HepG2 (cell line): Measurements from ENCODE around the gene QSOX1. TPM values are rescaled to one million over a fixed set of nuclear protein-coding genes. Genes with fewer than 3 reads are reported as not detected.

ENCODE experiments used
- ATAC-seq: fragments of 200-7000 bp; cut with Tn5 transposase; 3 replicates; pipeline ENCODE4 v1.9.1; 2020; ENCODE audit warnings: mild to moderate bottlenecking, moderate library complexity
- BruUV-seq: library from RNA; stranded (reverse); fragments of 400-500 nt; replicated peaks from 2 replicates; lab custom pipeline; 2021; lab: Mats Ljungman, UMichigan
- CTCF ChIA-PET: fragments of 300-600 bp; formaldehyde crosslinking; extraction: SDS; loops from one replicate; lab custom pipeline; 2021; ENCODE audit warnings: low total read pairs, inconsistent platforms, low intra/inter-chr PET ratio; lab: Yijun Ruan, JAX
- POLR2A ChIA-PET: fragments of 350-600 bp; sonication (Branson Sonifier 250); formaldehyde crosslinking; loops from one replicate; lab custom pipeline; 2020; ENCODE audit warnings: antibody characterized with exemption, inconsistent platforms; lab: Yijun Ruan, JAX
- DNase-seq: peaks from one replicate; pipeline ENCODE4 v3.0.0-alpha.2; 2015; ENCODE audit warnings: low spot score
- FAIRE-seq: peaks from 3 replicates; lab custom pipeline; 2011; peaks lifted over from hg19 to GRCh38; lab: Jason Lieb, UNC
- H2AFZ ChIP-seq: one replicate; pipeline ENCODE4 v1.6.1; 2011; ENCODE audit warnings: low read length, inconsistent platforms
- H3K27ac ChIP-seq: fragments of 300-600 bp; 3 replicates; pipeline ENCODE4 v1.8.0; 2011; ENCODE audit warnings: mixed run types, mild to moderate bottlenecking, mixed read lengths, low read length, inconsistent platforms; ENCODE audit not compliant: insufficient read depth; ENCODE audit errors: extremely low read length
- H3K27me3 ChIP-seq, 2 experiments: fragments of 200-600 bp in 1 of 2; 2 replicates in 1 of 2; 3 replicates in 1 of 2; pipeline versions ENCODE4 v1.6.0 to v1.8.0; 2011; ENCODE audit warnings: low read length in 2 of 2, mild to moderate bottlenecking in 2 of 2, moderate library complexity in 2 of 2, inconsistent platforms in 1 of 2; ENCODE audit not compliant: insufficient read depth in 2 of 2, control insufficient read depth in 1 of 2
- H3K36me3 ChIP-seq, 2 experiments: fragments of 200-600 bp in 1 of 2; replicated peaks in 1 of 2; 2 replicates in 1 of 2; 3 replicates in 1 of 2; pipeline versions ENCODE4 v1.5.1 to v1.8.0; 2011; ENCODE audit warnings: low read length in 2 of 2, inconsistent platforms in 1 of 2; ENCODE audit not compliant: insufficient read depth in 2 of 2, control insufficient read depth in 1 of 2
- H3K4me1 ChIP-seq: 2 replicates; pipeline ENCODE4 v1.5.1; 2012; ENCODE audit warnings: low read length, inconsistent platforms; ENCODE audit not compliant: insufficient read depth
- H3K4me2 ChIP-seq: 2 replicates; pipeline ENCODE4 v1.6.0; 2011; ENCODE audit warnings: low read depth, low read length, inconsistent platforms
- H3K4me3 ChIP-seq, 3 experiments: fragments of 200-600 bp in 1 of 3; sonication (generic), shearing (Covaris generic) in 1 of 3; replicated peaks in 1 of 3; 2 replicates each; pipeline ENCODE4 v1.5.1; 2011 to 2016; ENCODE audit warnings: low read length in 3 of 3, inconsistent platforms in 2 of 3, low read depth in 2 of 3, mild to moderate bottlenecking in 2 of 3, control low read depth in 1 of 3, mixed read lengths in 1 of 3; ENCODE audit not compliant: insufficient read depth in 1 of 3
- H3K79me2 ChIP-seq: one replicate; pipeline ENCODE4 v1.6.1; 2011; ENCODE audit warnings: low read length, inconsistent platforms; ENCODE audit not compliant: insufficient read depth
- H3K9ac ChIP-seq: 2 replicates; pipeline ENCODE4 v1.6.0; 2011; ENCODE audit warnings: mild to moderate bottlenecking, low read depth, low read length, inconsistent platforms; ENCODE audit not compliant: insufficient read depth
- H3K9me3 ChIP-seq: 2 replicates; pipeline ENCODE4 v1.5.1; 2012; ENCODE audit warnings: mild to moderate bottlenecking, low read length
- H4K20me1 ChIP-seq: 2 replicates; pipeline ENCODE4 v1.6.0; 2011; ENCODE audit warnings: inconsistent platforms, mild to moderate bottlenecking, low read length, moderate library complexity; ENCODE audit not compliant: insufficient read depth
- AKAP8 ChIP-seq: sonication (generic); formaldehyde crosslinking; IDR thresholded peaks from 2 replicates; pipeline ENCODE4 v1.5.1; 2020; ENCODE audit warnings: mild to moderate bottlenecking, missing genetic modification reagents
- ATF1 ChIP-seq: IDR thresholded peaks from 2 replicates; pipeline ENCODE4 v1.6.1; 2016; ENCODE audit warnings: mild to moderate bottlenecking, control low read depth
- KLF11 ChIP-seq: IDR thresholded peaks from 2 replicates; pipeline ENCODE4 v1.6.1; 2016; ENCODE audit warnings: missing compliant biosample characterization
- ONECUT2 ChIP-seq: sonication (generic); formaldehyde crosslinking; IDR thresholded peaks from 2 replicates; pipeline ENCODE4 v1.4.0; 2020; ENCODE audit warnings: missing genetic modification reagents
- SETDB1 ChIP-seq: sonication (generic); formaldehyde crosslinking; IDR thresholded peaks from 2 replicates; pipeline ENCODE4 v1.5.1; 2020; ENCODE audit warnings: missing genetic modification reagents, mild to moderate bottlenecking, borderline replicate concordance
- TOPORS ChIP-seq: sonication (generic); formaldehyde crosslinking; IDR thresholded peaks from 2 replicates; pipeline ENCODE4 v1.8.0; 2023; ENCODE audit warnings: mild to moderate bottlenecking, missing genetic modification reagents
- ZBTB8A ChIP-seq: sonication (generic); formaldehyde crosslinking; IDR thresholded peaks from 2 replicates; pipeline ENCODE4 v1.4.0; 2020; ENCODE audit warnings: mild to moderate bottlenecking, low read depth, missing genetic modification reagents, borderline replicate concordance
- ZNF766 ChIP-seq: sonication (generic); formaldehyde crosslinking; IDR thresholded peaks from 2 replicates; pipeline ENCODE4 v1.5.0; 2020; ENCODE audit warnings: missing genetic modification reagents, borderline replicate concordance
- ZNF775 ChIP-seq: sonication (generic); formaldehyde crosslinking; IDR thresholded peaks from 2 replicates; pipeline ENCODE4 v1.4.0; 2020; ENCODE audit warnings: missing genetic modification reagents, mild to moderate bottlenecking, moderate library complexity, borderline replicate concordance
- ZNF839 ChIP-seq: sonication (generic); formaldehyde crosslinking; IDR thresholded peaks from 2 replicates; pipeline ENCODE4 v1.4.0; 2020; ENCODE audit warnings: missing genetic modification reagents, mild to moderate bottlenecking, borderline replicate concordance
- ZSCAN25 ChIP-seq: sonication (generic); formaldehyde crosslinking; IDR thresholded peaks from 2 replicates; pipeline ENCODE4 v1.8.0; 2022; ENCODE audit warnings: mild to moderate bottlenecking, missing genetic modification reagents
- WGBS: methylation state at CpG from one replicate; pipeline ENCODE4 v1.1.6; 2017; ENCODE audit warnings: low lambda C conversion rate; 5-methylcytosine and 5-hydroxymethylcytosine counted together
- in situ Hi-C: cut with HindIII; loops from 2 replicates; pipeline ENCODE4 v1.10.0; 2017; ENCODE audit warnings: low pct_unique_long_range_greater_than_20kb; ENCODE audit not compliant: extremely low pct_ligation_motif_present
- intact Hi-C: fragments of 100-400 bp; cut with micrococcal nuclease; formaldehyde crosslinking; loops from one replicate; pipeline ENCODE4 v1.10.0; 2022; ENCODE audit not compliant: unreplicated experiment
- polyA plus RNA-seq, 8 experiments: library from polyadenylated mRNA; depleted of rRNA in 3 of 8; stranded (reverse) in 7 of 8; unstranded in 1 of 8; fragments of >200 nt; fragmentation: Illumina TruSeq in 4 of 8; extraction: Trizol in 4 of 8; gene quantifications; 2 replicates each; pipeline versions ENCODE4 v1.2.1 to v1.2.3, GENCODE V29; 2011 to 2016; ENCODE audit warnings: low read depth in 4 of 8, missing spikeins in 1 of 8, mixed read lengths in 1 of 8; ENCODE audit not compliant: insufficient read depth in 1 of 8
- total RNA-seq, 5 experiments: library from RNA; depleted of rRNA; stranded (reverse); fragments of >200 nt; fragmentation: Illumina TruSeq; extraction: Trizol; gene quantifications; 2 replicates each; pipeline ENCODE4 v1.2.3, GENCODE V29; 2016; ENCODE audit warnings: low read depth in 1 of 5
- TF ChIP-seq, protein P1 (sequence below): sonication (generic); formaldehyde crosslinking; IDR thresholded peaks from 2 replicates; pipeline ENCODE4 v1.9.0; 2021; ENCODE audit warnings: missing genetic modification reagents, borderline replicate concordance
- TF ChIP-seq, protein P2 (sequence below), 2 experiments: sonication (generic) in 1 of 2; formaldehyde crosslinking in 1 of 2; IDR thresholded peaks; 2 replicates each; pipeline versions ENCODE4 v1.6.1 to v1.9.0; 2014 to 2022; ENCODE audit warnings: antibody characterized with exemption in 1 of 2, borderline replicate concordance in 1 of 2, inconsistent platforms in 1 of 2, low read depth in 1 of 2, missing genetic modification reagents in 1 of 2
- TF ChIP-seq, protein P3 (sequence below): sonication (generic); formaldehyde crosslinking; IDR thresholded peaks from 2 replicates; pipeline ENCODE4 v1.4.0; 2020; ENCODE audit warnings: missing genetic modification reagents

QSOX1 gene
- total and polyA plus RNA-seq, 2 of the 13 experiments (the other 11 are each of a cell fraction or from before 2014, with no cell fraction given): 6.8 to 40.2 TPM

DNA sequence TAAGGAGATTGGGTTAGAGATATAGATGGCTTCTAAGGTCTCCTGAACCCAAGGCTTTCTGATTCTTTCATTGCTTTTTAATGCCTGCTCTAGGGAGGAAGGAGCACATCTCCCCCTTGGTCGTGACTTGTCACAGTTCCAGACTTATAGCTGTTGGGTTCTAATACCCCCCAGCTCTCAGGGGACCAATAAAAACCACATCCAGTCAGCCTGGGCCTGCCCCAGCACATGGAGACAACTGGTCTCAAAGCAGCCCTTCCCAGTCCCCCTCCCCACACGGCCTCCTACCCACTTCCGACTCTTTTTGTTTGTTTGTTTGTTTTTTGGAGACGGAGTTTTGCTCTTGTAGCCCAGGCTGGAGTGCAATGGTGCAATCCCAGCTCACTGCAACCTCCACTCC is 23.3 kb downstream of the QSOX1 start:
- FAIRE-seq (no peak), ATAC-seq (no peak), DNase-seq (no peak)
- H3K9ac ChIP-seq: no peak overlapping the region
- no peaks in the 10 kb centered on the region for H3K4me1 ChIP-seq
- H3K27ac ChIP-seq: no peak overlapping the region
- no peaks in the 10 kb centered on the region for H3K27me3 ChIP-seq
- WGBS: 62% methylated on average over 4 of the region's 4 CpGs
- no peaks in the 10 kb centered on the region for H3K9me3 ChIP-seq
- POLR2A ChIA-PET: no interaction called here
- H2AFZ ChIP-seq: no peak overlapping the region
- no TSS peak for BruUV-seq
- H3K4me2 ChIP-seq: no peak overlapping the region
- no peaks in the 10 kb centered on the region for H3K79me2 ChIP-seq
- CTCF ChIA-PET: interaction anchor here (2.0 kb wide), 1 partner anchor 472 kb away, joined by 7 read pairs; no protein-coding TSS in a partner anchor
- in situ Hi-C loops (loop anchor here (10.0 kb wide), 1 partner anchor 463 kb away; no protein-coding TSS in a partner anchor), intact Hi-C loops (loop anchor here (1.0 to 2.0 kb wide), 2 partner anchors 311 to 471 kb away; no protein-coding TSS in a partner anchor)
- no peaks in the 10 kb centered on the region for H3K36me3 ChIP-seq
- no peak overlapping the region for H3K4me3 ChIP-seq
- no peaks in the 10 kb centered on the region for H4K20me1 ChIP-seq
- TF ChIP-seq ONECUT2 (CRISPR knock-in tag): no peak
- TF ChIP-seq, protein P1, sequence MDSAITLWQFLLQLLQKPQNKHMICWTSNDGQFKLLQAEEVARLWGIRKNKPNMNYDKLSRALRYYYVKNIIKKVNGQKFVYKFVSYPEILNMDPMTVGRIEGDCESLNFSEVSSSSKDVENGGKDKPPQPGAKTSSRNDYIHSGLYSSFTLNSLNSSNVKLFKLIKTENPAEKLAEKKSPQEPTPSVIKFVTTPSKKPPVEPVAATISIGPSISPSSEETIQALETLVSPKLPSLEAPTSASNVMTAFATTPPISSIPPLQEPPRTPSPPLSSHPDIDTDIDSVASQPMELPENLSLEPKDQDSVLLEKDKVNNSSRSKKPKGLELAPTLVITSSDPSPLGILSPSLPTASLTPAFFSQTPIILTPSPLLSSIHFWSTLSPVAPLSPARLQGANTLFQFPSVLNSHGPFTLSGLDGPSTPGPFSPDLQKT (CRISPR knock-in tag): no peak
- no peak for TF ChIP-seq KLF11 (CRISPR knock-in tag)
- TF ChIP-seq, protein P2, sequence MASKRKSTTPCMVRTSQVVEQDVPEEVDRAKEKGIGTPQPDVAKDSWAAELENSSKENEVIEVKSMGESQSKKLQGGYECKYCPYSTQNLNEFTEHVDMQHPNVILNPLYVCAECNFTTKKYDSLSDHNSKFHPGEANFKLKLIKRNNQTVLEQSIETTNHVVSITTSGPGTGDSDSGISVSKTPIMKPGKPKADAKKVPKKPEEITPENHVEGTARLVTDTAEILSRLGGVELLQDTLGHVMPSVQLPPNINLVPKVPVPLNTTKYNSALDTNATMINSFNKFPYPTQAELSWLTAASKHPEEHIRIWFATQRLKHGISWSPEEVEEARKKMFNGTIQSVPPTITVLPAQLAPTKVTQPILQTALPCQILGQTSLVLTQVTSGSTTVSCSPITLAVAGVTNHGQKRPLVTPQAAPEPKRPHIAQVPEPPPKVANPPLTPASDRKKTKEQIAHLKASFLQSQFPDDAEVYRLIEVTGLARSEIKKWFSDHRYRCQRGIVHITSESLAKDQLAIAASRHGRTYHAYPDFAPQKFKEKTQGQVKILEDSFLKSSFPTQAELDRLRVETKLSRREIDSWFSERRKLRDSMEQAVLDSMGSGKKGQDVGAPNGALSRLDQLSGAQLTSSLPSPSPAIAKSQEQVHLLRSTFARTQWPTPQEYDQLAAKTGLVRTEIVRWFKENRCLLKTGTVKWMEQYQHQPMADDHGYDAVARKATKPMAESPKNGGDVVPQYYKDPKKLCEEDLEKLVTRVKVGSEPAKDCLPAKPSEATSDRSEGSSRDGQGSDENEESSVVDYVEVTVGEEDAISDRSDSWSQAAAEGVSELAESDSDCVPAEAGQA (IDR thresholded peaks at IDR 0.05; ENCODE audit: low read depth): no peak
- TF ChIP-seq, protein P2 (CRISPR knock-in tag; IDR thresholded peaks at IDR 0.05; ENCODE audit: borderline replicate concordance): no peak
- no peak for TF ChIP-seq ATF1 (CRISPR knock-in tag)
- TF ChIP-seq ZNF839 (CRISPR knock-in tag): no peak
- TF ChIP-seq ZNF775 (CRISPR knock-in tag): no peak
- TF ChIP-seq, protein P3, sequence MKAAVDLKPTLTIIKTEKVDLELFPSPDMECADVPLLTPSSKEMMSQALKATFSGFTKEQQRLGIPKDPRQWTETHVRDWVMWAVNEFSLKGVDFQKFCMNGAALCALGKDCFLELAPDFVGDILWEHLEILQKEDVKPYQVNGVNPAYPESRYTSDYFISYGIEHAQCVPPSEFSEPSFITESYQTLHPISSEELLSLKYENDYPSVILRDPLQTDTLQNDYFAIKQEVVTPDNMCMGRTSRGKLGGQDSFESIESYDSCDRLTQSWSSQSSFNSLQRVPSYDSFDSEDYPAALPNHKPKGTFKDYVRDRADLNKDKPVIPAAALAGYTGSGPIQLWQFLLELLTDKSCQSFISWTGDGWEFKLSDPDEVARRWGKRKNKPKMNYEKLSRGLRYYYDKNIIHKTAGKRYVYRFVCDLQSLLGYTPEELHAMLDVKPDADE (CRISPR knock-in tag): no peak
- no peak for TF ChIP-seq AKAP8
- no peak for TF ChIP-seq SETDB1 (CRISPR knock-in tag)
- no peak for TF ChIP-seq TOPORS (CRISPR knock-in tag)
- no peak for TF ChIP-seq ZNF766 (CRISPR knock-in tag)
- no peak for TF ChIP-seq ZSCAN25
- no peak for TF ChIP-seq ZBTB8A (CRISPR knock-in tag)
